Trophoblast cell (in vitro differentiated cells and primary cell): Measurements from ENCODE around the gene CD40.

Experiments
- DNase-seq, 2 donors: peaks; one replicate each; pipeline ENCODE4 v3.0.0-alpha.2; 2016
- H2AFZ ChIP-seq: 2 replicates; pipeline ENCODE4 v1.6.1; 2013; ENCODE audit warnings: low read length, moderate library complexity, mild to moderate bottlenecking; ENCODE audit not compliant: insufficient read depth, poor library complexity
- H2AK5ac ChIP-seq: 2 replicates; pipeline ENCODE4 v1.6.1; 2013; ENCODE audit warnings: mild to moderate bottlenecking, low read length
- H2BK120ac ChIP-seq: 2 replicates; pipeline ENCODE4 v1.6.1; 2013; ENCODE audit warnings: low read length, mild to moderate bottlenecking, moderate library complexity; ENCODE audit not compliant: insufficient read depth, poor library complexity
- H2BK12ac ChIP-seq: 2 replicates; pipeline ENCODE4 v1.6.1; 2013; ENCODE audit warnings: mild to moderate bottlenecking, low read length, moderate library complexity
- H2BK5ac ChIP-seq: 2 replicates; pipeline ENCODE4 v1.6.1; 2013; ENCODE audit warnings: low read length, low read depth, moderate library complexity, mild to moderate bottlenecking; ENCODE audit not compliant: poor library complexity
- H3K14ac ChIP-seq: 2 replicates; pipeline ENCODE4 v1.6.1; 2013; ENCODE audit warnings: mild to moderate bottlenecking, low read length
- H3K18ac ChIP-seq: 2 replicates; pipeline ENCODE4 v1.6.1; 2013; ENCODE audit warnings: mild to moderate bottlenecking, low read length
- H3K23ac ChIP-seq: 2 replicates; pipeline ENCODE4 v1.6.1; 2013; ENCODE audit warnings: low read length
- H3K27ac ChIP-seq: 2 replicates; pipeline ENCODE4 v1.5.1; 2013; ENCODE audit warnings: low read depth, mild to moderate bottlenecking, inconsistent platforms, low read length, moderate library complexity
- H3K27me3 ChIP-seq: 2 replicates; pipeline ENCODE4 v1.6.1; 2013; ENCODE audit warnings: inconsistent platforms, mild to moderate bottlenecking, low read length, moderate library complexity; ENCODE audit not compliant: insufficient read depth
- H3K36me3 ChIP-seq, 2 experiments: 1 replicate in 1 of 2; 2 replicates in 1 of 2; pipeline ENCODE4 v1.6.1; 2013; ENCODE audit warnings: low read length in 2 of 2, mild to moderate bottlenecking in 2 of 2, moderate library complexity in 1 of 2; ENCODE audit not compliant: insufficient read depth in 2 of 2, control insufficient read depth in 1 of 2
- H3K4ac ChIP-seq: 2 replicates; pipeline ENCODE4 v1.6.1; 2013; ENCODE audit warnings: low read depth, mild to moderate bottlenecking, low read length, moderate library complexity
- H3K4me1 ChIP-seq, 2 experiments: 1 replicate in 1 of 2; 2 replicates in 1 of 2; pipeline ENCODE4 v1.6.1; 2013; ENCODE audit warnings: low read length in 2 of 2, mild to moderate bottlenecking in 2 of 2, moderate library complexity in 1 of 2; ENCODE audit not compliant: insufficient read depth in 2 of 2, control insufficient read depth in 1 of 2
- H3K4me2 ChIP-seq: 2 replicates; pipeline ENCODE4 v1.6.1; 2013; ENCODE audit warnings: inconsistent platforms, mild to moderate bottlenecking, low read length, moderate library complexity
- H3K4me3 ChIP-seq: 2 replicates; pipeline ENCODE4 v1.5.1; 2013; ENCODE audit warnings: mild to moderate bottlenecking, low read depth, low read length, inconsistent platforms
- H3K79me1 ChIP-seq: one replicate; pipeline ENCODE4 v1.6.1; 2013; ENCODE audit warnings: low read length
- H3K79me2 ChIP-seq: 2 replicates; pipeline ENCODE4 v1.6.1; 2013; ENCODE audit warnings: low read length, mild to moderate bottlenecking; ENCODE audit not compliant: control insufficient read depth, insufficient read depth, poor library complexity
- H3K9ac ChIP-seq: 2 replicates; pipeline ENCODE4 v1.6.1; 2013; ENCODE audit warnings: mild to moderate bottlenecking, low read length
- H3K9me3 ChIP-seq: 2 replicates; pipeline ENCODE4 v1.6.1; 2013; ENCODE audit warnings: low read depth, mild to moderate bottlenecking, control low read depth, inconsistent platforms, low read length; ENCODE audit not compliant: insufficient read depth
- H4K12ac ChIP-seq: 2 replicates; pipeline ENCODE4 v1.6.1; 2013; ENCODE audit warnings: low read depth, mild to moderate bottlenecking, low read length, moderate library complexity
- H4K8ac ChIP-seq: 2 replicates; pipeline ENCODE4 v1.6.1; 2013; ENCODE audit warnings: low read depth, mild to moderate bottlenecking, low read length, moderate library complexity
- H4K91ac ChIP-seq: one replicate; pipeline ENCODE4 v1.6.1; 2013; ENCODE audit warnings: low read depth, mild to moderate bottlenecking, low read length, moderate library complexity
- WGBS: extraction: QIAGEN DNeasy Blood & Tissue Kit; methylation state at CpG from one replicate; pipeline ENCODE4 v1.1.7; 2013; ENCODE audit warnings: missing lambda C conversion rate; ENCODE audit not compliant: insufficient read length, insufficient coverage; ENCODE audit errors: extremely low coverage; 5-methylcytosine and 5-hydroxymethylcytosine counted together

CD40 gene

GRCh38 chr20:46144432-46145025, 26.4 kb downstream of the CD40 start:
- Histone ChIP-seq H3K27me3 (no peaks in the 10 kb centered on the region), H4K12ac (no peak overlapping the region), H2BK12ac (no peak overlapping the region), H3K79me1 (no peaks in the 10 kb centered on the region), H3K79me2 (no peaks in the 10 kb centered on the region), H4K91ac (no peak overlapping the region), H3K23ac (no peak overlapping the region), H3K27ac (no peak overlapping the region), H2BK120ac (no peak overlapping the region), H4K8ac (no peak overlapping the region), H2BK5ac (no peak overlapping the region), H3K4me2 (no peak overlapping the region), H3K14ac (no peak overlapping the region), H3K4me1 (no peaks in the 10 kb centered on the region), H2AFZ (no peak overlapping the region), H3K36me3 (no peaks in the 10 kb centered on the region), H3K4ac (no peak overlapping the region), H2AK5ac (no peak overlapping the region), H3K9ac (no peak overlapping the region), H3K4me3 (no peak overlapping the region), H3K9me3 (no peaks in the 10 kb centered on the region), H3K18ac (no peak overlapping the region)
- no CpG with 5 or more reads among the region's 8 CpGs for WGBS
- no peak for DNase-seq

GRCh38 chr20:46145713-46146112, 27.6 kb downstream of the CD40 start:
- Histone ChIP-seq H3K79me2 (no peaks in the 10 kb centered on the region), H3K9me3 (no peaks in the 10 kb centered on the region), H3K23ac (no peak overlapping the region), H2BK5ac (no peak overlapping the region), H4K12ac (no peak overlapping the region), H3K9ac (no peak overlapping the region), H3K18ac (no peak overlapping the region), H3K4me1 (no peaks in the 10 kb centered on the region), H2AFZ (no peak overlapping the region), H3K4me2 (no peak overlapping the region), H4K8ac (no peak overlapping the region), H4K91ac (no peak overlapping the region), H3K27ac (no peak overlapping the region), H3K4me3 (no peak overlapping the region), H3K14ac (no peak overlapping the region), H3K27me3 (no peaks in the 10 kb centered on the region), H3K36me3 (no peaks in the 10 kb centered on the region), H3K4ac (no peak overlapping the region), H2BK12ac (no peak overlapping the region), H2BK120ac (no peak overlapping the region), H3K79me1 (no peaks in the 10 kb centered on the region), H2AK5ac (no peak overlapping the region)
- no peak for DNase-seq
- no CpG with 5 or more reads among the region's 3 CpGs for WGBS

GRCh38 chr20:46148313-46149208, 30.4 kb downstream of the CD40 start:
- H3K4ac ChIP-seq = no peak overlapping the region
- H2BK5ac ChIP-seq = no peak overlapping the region
- H3K36me3 ChIP-seq = no peaks in the 10 kb centered on the region
- no peak overlapping the region for H4K8ac ChIP-seq
- H3K23ac ChIP-seq = no peak overlapping the region
- no peak overlapping the region for H4K12ac ChIP-seq
- no peaks in the 10 kb centered on the region for H3K79me1 ChIP-seq
- H3K4me3 ChIP-seq = no peak overlapping the region
- DNase-seq = no peak
- H3K4me1 ChIP-seq = no peaks in the 10 kb centered on the region
- H3K27ac ChIP-seq = no peak overlapping the region
- no peak overlapping the region for H3K4me2 ChIP-seq
- H3K79me2 ChIP-seq = no peaks in the 10 kb centered on the region
- no peaks in the 10 kb centered on the region for H3K9me3 ChIP-seq
- no peak overlapping the region for H2AK5ac ChIP-seq
- no peaks in the 10 kb centered on the region for H3K27me3 ChIP-seq
- H3K9ac ChIP-seq = no peak overlapping the region
- H2BK12ac ChIP-seq = no peak overlapping the region
- WGBS = no CpG with 5 or more reads among the region's 14 CpGs
- no peak overlapping the region for H2BK120ac ChIP-seq
- H3K14ac ChIP-seq = no peak overlapping the region
- no peak overlapping the region for H3K18ac ChIP-seq
- H4K91ac ChIP-seq = no peak overlapping the region
- no peak overlapping the region for H2AFZ ChIP-seq

DNA sequence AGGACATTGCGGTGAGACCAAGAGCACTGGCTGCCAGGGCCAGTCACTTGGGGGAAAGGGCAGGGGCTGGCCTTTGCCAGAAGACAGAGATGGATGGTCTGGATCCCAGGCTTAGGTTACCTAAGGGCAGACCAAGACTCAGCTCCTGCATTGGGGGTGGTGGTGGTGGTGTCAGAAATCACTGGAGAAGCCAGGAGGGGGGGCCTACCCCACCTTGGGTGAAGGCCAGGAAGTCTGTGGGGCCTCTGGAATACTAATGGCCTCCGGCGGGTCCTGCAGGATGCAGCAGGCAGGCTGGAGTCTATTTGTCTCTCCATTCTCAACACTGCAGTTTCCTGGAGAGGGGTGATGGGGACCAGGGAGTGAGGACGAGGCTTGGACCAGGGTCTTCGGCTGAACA, 32.8 kb downstream of the CD40 start:
- Histone ChIP-seq H3K4me1 (no peaks in the 10 kb centered on the region), H4K91ac (no peak overlapping the region), H3K4ac (no peak overlapping the region), H3K14ac (no peak overlapping the region), H3K27me3 (no peaks in the 10 kb centered on the region), H3K9me3 (no peaks in the 10 kb centered on the region), H3K4me2 (no peak overlapping the region), H3K23ac (no peak overlapping the region), H4K12ac (no peak overlapping the region), H4K8ac (no peak overlapping the region), H2BK5ac (no peak overlapping the region), H2BK120ac (no peak overlapping the region), H3K79me2 (no peaks in the 10 kb centered on the region), H3K18ac (no peak overlapping the region), H3K36me3 (no peaks in the 10 kb centered on the region), H3K4me3 (no peak overlapping the region), H3K79me1 (no peaks in the 10 kb centered on the region), H3K27ac (no peak overlapping the region), H2AFZ (no peak overlapping the region), H2BK12ac (no peak overlapping the region), H2AK5ac (no peak overlapping the region), H3K9ac (no peak overlapping the region)
- WGBS = no CpG with 5 or more reads among the region's 5 CpGs
- DNase-seq = no peak
